Gastrocnemius medialis (tissue), 4 donors: ENCODE measurements around the gene TCFL5.

Source experiments
- CTCF ChIP-seq, 5 experiments: fragments of 450-650 bp in 3 of 5; fragments of 200-600 bp in 2 of 5; sonication (generic) in 2 of 5; IDR thresholded peaks in 4 of 5; conservative IDR thresholded peaks in 1 of 5; 1 replicate in 4 of 5; 2 replicates in 1 of 5; pipeline ENCODE4 v1.5.1; 2016 to 2019; ENCODE audit warnings: antibody characterized with exemption in 5 of 5, mild to moderate bottlenecking in 3 of 5, moderate library complexity in 3 of 5
- POLR2A ChIP-seq, 2 donors: fragments of 450-650 bp; IDR thresholded peaks; one replicate each; pipeline ENCODE4 v1.6.1; 2017; ENCODE audit warnings: antibody characterized with exemption in 2 of 2, mild to moderate bottlenecking in 2 of 2, moderate library complexity in 2 of 2

- no peak for TF ChIP-seq CTCF (IDR thresholded peaks at IDR 0.05 in 4 of 5, conservative IDR thresholded peaks at IDR 0.05 in 1 of 5)
- no peak for TF ChIP-seq POLR2A (IDR thresholded peaks at IDR 0.05)
These were observed 31.0 kb upstream of the TCFL5 start for GRCh38 chr20:62892348-62893304.
